GM10248 (cell line): ENCODE measurements around the gene LMF1.

Experiments used
- CTCF ChIA-PET: fragments of 300-600 bp; sonication (Branson Sonifier 250); formaldehyde crosslinking; extraction: SDS; loops from one replicate; lab custom pipeline; 2021; ENCODE audit warnings: antibody characterized with exemption; lab: Yijun Ruan, JAX
- POLR2A ChIA-PET: fragments of 350-650 bp; sonication (Branson Sonifier 250); formaldehyde crosslinking; extraction: SDS; loops from one replicate; lab custom pipeline; 2020; ENCODE audit warnings: antibody characterized with exemption; lab: Yijun Ruan, JAX
- DNase-seq: peaks from one replicate; pipeline ENCODE4 v3.0.0; 2012; ENCODE audit errors: extremely low spot score
- CTCF ChIP-seq: IDR thresholded peaks from 2 replicates; pipeline ENCODE4 v1.5.1; 2012; ENCODE audit warnings: mild to moderate bottlenecking, low read depth; ENCODE audit errors: extremely low read depth, missing control alignments, control extremely low read depth

The LMF1 gene

GRCh38 chr16:1009358-1010150, 38.8 kb upstream of the LMF1 start:
- ChIA-PET CTCF (no interaction called here), POLR2A (interaction anchor here (0.7 kb wide), 1 partner anchor 11 kb away, joined by 7 read pairs; no protein-coding TSS in a partner anchor)

GRCh38 chr16:1008085-1008484, 37.3 kb upstream of the LMF1 start:
- DNase-seq, result no peak
- TF ChIP-seq CTCF, result no peak
- ChIA-PET POLR2A (no interaction called here), CTCF (no interaction called here)

More at GRCh38 chr16:1009358-1010150, 38.8 kb upstream of the LMF1 start:
- no peak for TF ChIP-seq CTCF
- DNase-seq, result no peak

GRCh38 chr16:1007284-1007850, 36.6 kb upstream of the LMF1 start:
- POLR2A ChIA-PET, result no interaction called here
- CTCF ChIA-PET, result no interaction called here
- no peak for DNase-seq
- TF ChIP-seq CTCF, result no peak

- DNase-seq, result no peak
- no peak for TF ChIP-seq CTCF
- POLR2A ChIA-PET, result no interaction called here
- CTCF ChIA-PET, result no interaction called here
Observed at GRCh38 chr16:1006781-1007180, 36.0 kb upstream of the LMF1 start.

GRCh38 chr16:1005286-1005685, 34.5 kb upstream of the LMF1 start:
- POLR2A ChIA-PET, result no interaction called here
- TF ChIP-seq CTCF, result no peak
- CTCF ChIA-PET, result no interaction called here
- DNase-seq, result no peak

GRCh38 chr16:1003391-1004347, 32.9 kb upstream of the LMF1 start:
- ChIA-PET POLR2A (no interaction called here), CTCF (no interaction called here)
- no peak for DNase-seq
- no peak for TF ChIP-seq CTCF
